ENCODE data around the gene CHI3L2. TPM values are rescaled to one million over a fixed set of nuclear protein-coding genes. Genes with fewer than 3 reads are reported as not detected.
A peak's percentile ranks its signal among the peaks of the same experiment; 100 is the strongest.

CHI3L2 gene
- total RNA-seq, 1 experiment from 2014 or later = not detected

GRCh38 chr1:111221276-111221632 is 6.3 kb upstream of the CHI3L2 start:
- ChIA-PET POLR2A (ENCODE audit: unreplicated experiment) (interaction anchor here (0.5 kb wide), 1 partner anchor 27 kb away, joined by 3 read pairs; no protein-coding TSS in a partner anchor), CTCF (no interaction called here)
- Histone ChIP-seq H3K36me3 (ENCODE audit: low read depth) (no peaks in the 10 kb centered on the region), H3K4me2 (no peak overlapping the region), H3K79me2 (ENCODE audit: low read depth) (no peaks in the 10 kb centered on the region), H3K27me3 (ENCODE audit: insufficient read depth, low read depth) (no peaks in the 10 kb centered on the region), H3K9me3 (ENCODE audit: insufficient read depth, low read depth) (no peaks in the 10 kb centered on the region; the same call in 1 of the 2 replicates), H3K4me3 (no peak overlapping the region), H3K27ac (no peak overlapping the region), H2AFZ (no peak overlapping the region), H3K4me1 (replicated peaks; ENCODE audit: insufficient read depth) (peaks cover 14% of the 10 kb centered on the region), H3F3A (ENCODE audit: insufficient read depth, low read depth) (0 out of 2 replicates have a peak, but pooled peaks cover 5% of the 10 kb centered on the region), H4K20me1 (ENCODE audit: insufficient read depth) (no peaks in the 10 kb centered on the region), H3K9me2 (ENCODE audit: insufficient read depth) (no peaks in the 10 kb centered on the region)
- no peak for TF ChIP-seq EZH2 (IDR thresholded peaks at IDR 0.05; ENCODE audit: low read depth)
- no peak for TF ChIP-seq CTCF (conservative IDR thresholded peaks at IDR 0.05)
- no peak for DNase-seq
- intact Hi-C loops (cut with micrococcal nuclease; ENCODE audit: unreplicated experiment) = no loop called here
- no TSS peak for BruUV-seq (replicated peaks)

- POLR2A ChIA-PET (ENCODE audit: unreplicated experiment) = interaction anchor here (0.5 kb wide), 1 partner anchor 26 kb away, joined by 3 read pairs; no protein-coding TSS in a partner anchor
- Histone ChIP-seq H3K4me2 (0 out of 2 replicates have a peak overlapping the region, but pooled peaks have one; percentile 41), H2AFZ (no peak overlapping the region)
Observed at GRCh38 chr1:111221633-111222291, 5.8 kb upstream of the CHI3L2 start.

More at GRCh38 chr1:111221633-111222291, 5.8 kb upstream of the CHI3L2 start:
- Histone ChIP-seq H3K4me3 (no peak overlapping the region), H3F3A (ENCODE audit: insufficient read depth, low read depth) (0 out of 2 replicates have a peak, but pooled peaks cover 5% of the 10 kb centered on the region), H3K9me3 (ENCODE audit: insufficient read depth, low read depth) (no peaks in the 10 kb centered on the region; the same call in 1 of the 2 replicates), H3K27me3 (ENCODE audit: insufficient read depth, low read depth) (no peaks in the 10 kb centered on the region), H3K79me2 (ENCODE audit: low read depth) (no peaks in the 10 kb centered on the region), H3K9me2 (ENCODE audit: insufficient read depth) (no peaks in the 10 kb centered on the region), H4K20me1 (ENCODE audit: insufficient read depth) (no peaks in the 10 kb centered on the region), H3K27ac (no peak overlapping the region), H3K36me3 (ENCODE audit: low read depth) (no peaks in the 10 kb centered on the region), H3K4me1 (replicated peaks; ENCODE audit: insufficient read depth) (peaks cover 14% of the 10 kb centered on the region)
- no peak for DNase-seq
- intact Hi-C loops (cut with micrococcal nuclease; ENCODE audit: unreplicated experiment) = loop anchor here (2.0 kb wide), 4 partner anchors 191 to 547 kb away; no protein-coding TSS in a partner anchor
- CTCF ChIA-PET = no interaction called here
- BruUV-seq (replicated peaks) = no TSS peak
- no peak for TF ChIP-seq CTCF (conservative IDR thresholded peaks at IDR 0.05)
- TF ChIP-seq EZH2 (IDR thresholded peaks at IDR 0.05; ENCODE audit: low read depth) = no peak

Data from PC-9 (cell line).